ENCODE measurements around the gene BCL7C.

GRCh38 chr16:30840611-30841010, 53.3 kb downstream of the BCL7C start:
- TF ChIP-seq CTCF (IDR thresholded peaks at IDR 0.05), result no peak
- TF ChIP-seq POLR2AphosphoS5 (IDR thresholded peaks at IDR 0.05), result no peak

Data from stomach (tissue), 4 donors.